Liver (tissue), 3 donors: ENCODE measurements around the gene LYVE1.

Source experiments
- EGR1 ChIP-seq, 2 donors: IDR thresholded peaks; 2 replicates each; pipeline ENCODE4 v1.6.1; 2016 to 2018; ENCODE audit warnings: antibody characterized with exemption in 2 of 2, low read depth in 2 of 2
- FOXA1 ChIP-seq: IDR thresholded peaks from 2 replicates; pipeline ENCODE4 v1.6.1; 2016; ENCODE audit warnings: antibody characterized with exemption
- GABPA ChIP-seq, 2 donors: IDR thresholded peaks in 1 of 2; conservative IDR thresholded peaks in 1 of 2; 2 replicates each; pipeline ENCODE4 v1.6.1; 2016; ENCODE audit warnings: antibody characterized with exemption in 2 of 2, mild to moderate bottlenecking in 1 of 2, moderate library complexity in 1 of 2
- HNF4A ChIP-seq, 2 donors: conservative IDR thresholded peaks; 2 replicates each; pipeline ENCODE4 v1.6.1; 2016; ENCODE audit warnings: antibody characterized with exemption in 2 of 2, mild to moderate bottlenecking in 2 of 2
- JUND ChIP-seq, 2 donors: IDR thresholded peaks; 2 replicates each; pipeline ENCODE4 v1.6.1; 2016; ENCODE audit warnings: antibody characterized with exemption in 2 of 2
- MAX ChIP-seq: IDR thresholded peaks from 2 replicates; pipeline ENCODE4 v1.6.1; 2016; ENCODE audit warnings: antibody characterized with exemption
- RAD21 ChIP-seq, 2 donors: IDR thresholded peaks; 2 replicates each; pipeline ENCODE4 v1.6.1; 2016; ENCODE audit warnings: antibody characterized with exemption in 2 of 2, mild to moderate bottlenecking in 2 of 2
- REST ChIP-seq: IDR thresholded peaks from 2 replicates; pipeline ENCODE4 v1.6.1; 2016; ENCODE audit warnings: antibody characterized with exemption, mild to moderate bottlenecking
- RXRA ChIP-seq, 2 donors: IDR thresholded peaks; 2 replicates each; pipeline ENCODE4 v1.6.1; 2017 to 2018; ENCODE audit warnings: antibody characterized with exemption in 2 of 2, mild to moderate bottlenecking in 1 of 2
- SP1 ChIP-seq: IDR thresholded peaks from 2 replicates; pipeline ENCODE4 v1.6.1; 2018; ENCODE audit warnings: antibody characterized with exemption, mild to moderate bottlenecking
- TAF1 ChIP-seq: conservative IDR thresholded peaks from 2 replicates; pipeline ENCODE4 v1.6.1; 2016; ENCODE audit warnings: antibody characterized with exemption, mild to moderate bottlenecking
- YY1 ChIP-seq: IDR thresholded peaks from 2 replicates; pipeline ENCODE4 v1.6.1; 2016; ENCODE audit warnings: antibody characterized with exemption, mild to moderate bottlenecking
- TF ChIP-seq, protein P1 (sequence below): fragments of 150-350 bp; IDR thresholded peaks from 2 replicates; pipeline ENCODE4 v1.5.1; 2017; ENCODE audit warnings: improper control_type of control experiment, low read depth, low read length; ENCODE audit not compliant: missing input control
- TF ChIP-seq, protein P2 (sequence below): IDR thresholded peaks from 2 replicates; pipeline ENCODE4 v1.6.1; 2016; ENCODE audit warnings: antibody characterized with exemption
- donor health status: healthy.
- donor health status: healthy.

DNA sequence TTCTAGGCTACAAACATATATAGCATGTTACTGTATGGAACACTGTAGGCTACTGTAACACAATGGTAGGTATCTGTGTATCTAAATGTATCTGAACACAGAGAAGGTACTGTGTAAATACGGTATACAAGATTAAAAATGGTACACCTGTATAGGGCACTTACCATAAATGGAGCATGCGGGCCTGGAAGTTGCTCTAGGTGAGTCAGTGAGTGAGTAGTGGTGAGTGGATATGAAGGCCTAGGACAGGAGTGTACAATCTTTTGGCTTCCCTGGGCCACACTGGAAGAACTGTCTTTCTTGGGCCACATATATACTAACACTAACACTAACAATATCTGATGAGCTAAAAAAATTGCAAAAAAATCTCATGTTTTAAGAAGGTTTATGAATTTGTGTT, 48.8 kb downstream of the LYVE1 start:
- TF ChIP-seq, protein P1, sequence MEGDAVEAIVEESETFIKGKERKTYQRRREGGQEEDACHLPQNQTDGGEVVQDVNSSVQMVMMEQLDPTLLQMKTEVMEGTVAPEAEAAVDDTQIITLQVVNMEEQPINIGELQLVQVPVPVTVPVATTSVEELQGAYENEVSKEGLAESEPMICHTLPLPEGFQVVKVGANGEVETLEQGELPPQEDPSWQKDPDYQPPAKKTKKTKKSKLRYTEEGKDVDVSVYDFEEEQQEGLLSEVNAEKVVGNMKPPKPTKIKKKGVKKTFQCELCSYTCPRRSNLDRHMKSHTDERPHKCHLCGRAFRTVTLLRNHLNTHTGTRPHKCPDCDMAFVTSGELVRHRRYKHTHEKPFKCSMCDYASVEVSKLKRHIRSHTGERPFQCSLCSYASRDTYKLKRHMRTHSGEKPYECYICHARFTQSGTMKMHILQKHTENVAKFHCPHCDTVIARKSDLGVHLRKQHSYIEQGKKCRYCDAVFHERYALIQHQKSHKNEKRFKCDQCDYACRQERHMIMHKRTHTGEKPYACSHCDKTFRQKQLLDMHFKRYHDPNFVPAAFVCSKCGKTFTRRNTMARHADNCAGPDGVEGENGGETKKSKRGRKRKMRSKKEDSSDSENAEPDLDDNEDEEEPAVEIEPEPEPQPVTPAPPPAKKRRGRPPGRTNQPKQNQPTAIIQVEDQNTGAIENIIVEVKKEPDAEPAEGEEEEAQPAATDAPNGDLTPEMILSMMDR, result no peak
- TF ChIP-seq SP1 (no peak), EGR1 (IDR thresholded peaks at IDR 0.05; ENCODE audit: low read depth in 2 of 2) (no peak), YY1 (no peak), TAF1 (no peak), REST (no peak), RXRA (IDR thresholded peaks at IDR 0.05) (no peak), MAX (no peak), HNF4A (conservative IDR thresholded peaks at IDR 0.05) (no peak), RAD21 (IDR thresholded peaks at IDR 0.05) (no peak), FOXA1 (no peak), GABPA (IDR thresholded peaks at IDR 0.05 in 1 of 2, conservative IDR thresholded peaks at IDR 0.05 in 1 of 2) (no peak), JUND (IDR thresholded peaks at IDR 0.05) (no peak)
- TF ChIP-seq, protein P2, sequence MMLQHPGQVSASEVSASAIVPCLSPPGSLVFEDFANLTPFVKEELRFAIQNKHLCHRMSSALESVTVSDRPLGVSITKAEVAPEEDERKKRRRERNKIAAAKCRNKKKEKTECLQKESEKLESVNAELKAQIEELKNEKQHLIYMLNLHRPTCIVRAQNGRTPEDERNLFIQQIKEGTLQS, result no peak
